ENCODE results near the gene ZKSCAN1.

ZKSCAN1 gene

DNA sequence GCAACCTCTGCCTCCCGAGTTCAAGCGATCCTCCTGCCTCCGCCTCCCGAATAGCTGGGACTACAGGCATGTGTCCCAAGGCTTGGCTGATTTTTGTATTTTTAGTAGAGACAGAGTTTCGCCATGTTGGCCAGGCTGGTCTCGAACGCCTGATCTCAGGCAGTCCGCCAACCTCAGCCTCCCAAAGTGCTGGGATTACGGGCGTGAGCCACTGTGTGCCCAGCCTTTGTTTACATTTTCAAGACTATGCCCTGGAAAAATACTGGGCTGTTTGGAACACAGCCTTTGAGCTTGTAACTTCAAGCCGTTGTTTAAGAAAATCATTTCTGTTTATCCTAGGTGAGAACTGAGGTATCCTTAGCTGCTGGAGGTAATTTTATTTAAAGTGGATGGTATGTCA is 1.9 kb downstream of the ZKSCAN1 start:
- no peak for DNase-seq (ENCODE audit: low spot score)
- Histone ChIP-seq H3K4me3 (peak overlapping the region; percentile 43), H3K27ac (no peak overlapping the region)

DNA sequence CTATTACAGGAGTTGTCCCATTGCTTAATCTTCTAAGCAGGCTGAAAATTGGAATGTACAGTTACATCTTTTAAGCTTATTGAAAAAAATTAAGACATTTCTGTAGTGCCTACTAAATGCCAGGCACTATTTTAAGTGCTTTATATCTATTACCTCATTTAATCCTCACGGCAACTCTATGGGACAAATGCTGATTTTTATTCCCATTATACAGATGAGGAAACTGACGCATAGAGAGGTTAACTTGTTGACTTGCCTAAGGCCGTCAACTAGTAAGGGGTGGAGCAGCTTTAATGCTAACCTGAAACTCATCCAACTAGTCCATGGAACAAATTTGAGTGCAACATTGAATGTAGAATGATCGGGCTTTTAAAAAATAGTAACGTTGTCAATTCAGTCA is 2.5 kb downstream of the ZKSCAN1 start:
- Histone ChIP-seq H3K4me3 (no peak overlapping the region), H3K27ac (no peak overlapping the region)
- TF ChIP-seq, protein P1, sequence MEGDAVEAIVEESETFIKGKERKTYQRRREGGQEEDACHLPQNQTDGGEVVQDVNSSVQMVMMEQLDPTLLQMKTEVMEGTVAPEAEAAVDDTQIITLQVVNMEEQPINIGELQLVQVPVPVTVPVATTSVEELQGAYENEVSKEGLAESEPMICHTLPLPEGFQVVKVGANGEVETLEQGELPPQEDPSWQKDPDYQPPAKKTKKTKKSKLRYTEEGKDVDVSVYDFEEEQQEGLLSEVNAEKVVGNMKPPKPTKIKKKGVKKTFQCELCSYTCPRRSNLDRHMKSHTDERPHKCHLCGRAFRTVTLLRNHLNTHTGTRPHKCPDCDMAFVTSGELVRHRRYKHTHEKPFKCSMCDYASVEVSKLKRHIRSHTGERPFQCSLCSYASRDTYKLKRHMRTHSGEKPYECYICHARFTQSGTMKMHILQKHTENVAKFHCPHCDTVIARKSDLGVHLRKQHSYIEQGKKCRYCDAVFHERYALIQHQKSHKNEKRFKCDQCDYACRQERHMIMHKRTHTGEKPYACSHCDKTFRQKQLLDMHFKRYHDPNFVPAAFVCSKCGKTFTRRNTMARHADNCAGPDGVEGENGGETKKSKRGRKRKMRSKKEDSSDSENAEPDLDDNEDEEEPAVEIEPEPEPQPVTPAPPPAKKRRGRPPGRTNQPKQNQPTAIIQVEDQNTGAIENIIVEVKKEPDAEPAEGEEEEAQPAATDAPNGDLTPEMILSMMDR (IDR thresholded peaks at IDR 0.05): no peak
- DNase-seq (ENCODE audit: low spot score): no peak

More for the DNA sequence above, 1.9 kb downstream of the ZKSCAN1 start:
- TF ChIP-seq, protein P1 (IDR thresholded peaks at IDR 0.05): no peak

DNA sequence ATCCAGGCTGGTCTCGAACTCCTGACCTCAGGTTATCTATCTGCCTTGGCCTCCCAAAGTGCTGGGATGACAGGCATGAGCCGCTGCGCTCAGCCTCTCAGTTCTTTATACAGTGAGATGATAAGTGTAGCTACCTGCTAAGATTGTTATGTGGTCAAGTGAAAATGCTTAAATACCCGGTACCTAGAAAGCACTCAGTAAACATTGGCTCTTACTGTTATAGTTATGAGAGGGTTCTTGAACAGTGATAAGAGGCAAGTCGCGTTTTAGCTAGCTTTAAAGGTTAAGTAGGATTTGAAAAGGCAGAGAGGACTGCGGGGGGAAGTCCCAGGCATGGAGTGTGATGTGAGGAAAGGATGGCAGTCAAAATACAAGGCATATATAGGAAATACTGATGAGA is 4.5 kb downstream of the ZKSCAN1 start:
- Histone ChIP-seq H3K27ac (no peak overlapping the region), H3K4me3 (no peak overlapping the region)
- no peak for DNase-seq (ENCODE audit: low spot score)
- TF ChIP-seq, protein P1 (IDR thresholded peaks at IDR 0.05): no peak

DNA sequence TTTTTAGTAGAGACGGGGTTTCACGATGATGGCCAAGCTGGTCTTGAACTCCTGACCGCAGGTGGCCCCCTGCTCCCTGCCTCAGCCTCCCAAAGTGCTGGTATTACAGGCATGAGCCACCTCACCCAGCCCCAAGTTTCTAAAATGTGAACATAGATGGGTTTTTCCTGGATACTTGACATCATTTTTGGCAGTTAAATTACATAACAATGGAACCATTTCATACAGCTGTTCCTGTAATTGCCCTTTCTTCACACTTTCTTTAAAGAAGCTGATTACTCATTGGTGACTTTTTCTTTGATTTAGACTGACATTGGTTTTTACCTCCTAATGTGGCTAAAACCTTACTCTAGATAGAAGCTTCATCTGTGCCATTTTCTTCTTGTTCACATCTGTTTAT is 5.9 kb downstream of the ZKSCAN1 start:
- H3K27ac ChIP-seq: no peak overlapping the region
- no peak for DNase-seq (ENCODE audit: low spot score)
- TF ChIP-seq, protein P1 (IDR thresholded peaks at IDR 0.05): no peak
- H3K4me3 ChIP-seq: no peak overlapping the region

DNA sequence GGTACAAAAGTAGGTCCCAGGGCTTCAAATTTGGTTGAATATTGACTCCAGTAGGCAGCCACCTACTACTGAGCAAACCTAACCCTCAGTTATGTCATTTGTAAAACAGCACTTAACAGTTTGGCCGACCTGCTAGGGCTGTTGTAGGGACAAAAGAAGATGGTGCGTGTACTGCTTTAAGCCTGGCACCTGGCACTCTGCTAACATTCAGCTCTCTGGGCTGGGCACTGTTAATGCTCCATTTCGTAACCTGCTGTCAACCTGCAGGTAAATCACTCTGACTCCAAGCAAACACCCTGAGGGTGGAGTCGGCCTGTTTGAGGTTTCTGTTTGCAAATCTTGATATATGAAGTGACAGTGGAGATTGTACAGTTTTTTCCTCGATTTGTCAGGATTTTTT is 7.2 kb downstream of the ZKSCAN1 start:
- DNase-seq (ENCODE audit: low spot score): no peak
- H3K4me3 ChIP-seq: no peak overlapping the region
- H3K27ac ChIP-seq: no peak overlapping the region
- TF ChIP-seq, protein P1 (IDR thresholded peaks at IDR 0.05): no peak

DNA sequence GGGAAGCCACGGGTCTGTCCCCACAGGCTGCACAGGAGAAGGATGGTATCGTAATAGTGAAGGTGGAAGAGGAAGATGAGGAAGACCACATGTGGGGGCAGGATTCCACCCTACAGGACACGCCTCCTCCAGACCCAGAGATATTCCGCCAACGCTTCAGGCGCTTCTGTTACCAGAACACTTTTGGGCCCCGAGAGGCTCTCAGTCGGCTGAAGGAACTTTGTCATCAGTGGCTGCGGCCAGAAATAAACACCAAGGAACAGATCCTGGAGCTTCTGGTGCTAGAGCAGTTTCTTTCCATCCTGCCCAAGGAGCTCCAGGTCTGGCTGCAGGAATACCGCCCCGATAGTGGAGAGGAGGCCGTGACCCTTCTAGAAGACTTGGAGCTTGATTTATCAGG is 8.1 kb downstream of the ZKSCAN1 start:
- no peak for DNase-seq (ENCODE audit: low spot score)
- H3K27ac ChIP-seq: no peak overlapping the region
- no peak overlapping the region for H3K4me3 ChIP-seq
- TF ChIP-seq, protein P1 (IDR thresholded peaks at IDR 0.05): no peak

DNA sequence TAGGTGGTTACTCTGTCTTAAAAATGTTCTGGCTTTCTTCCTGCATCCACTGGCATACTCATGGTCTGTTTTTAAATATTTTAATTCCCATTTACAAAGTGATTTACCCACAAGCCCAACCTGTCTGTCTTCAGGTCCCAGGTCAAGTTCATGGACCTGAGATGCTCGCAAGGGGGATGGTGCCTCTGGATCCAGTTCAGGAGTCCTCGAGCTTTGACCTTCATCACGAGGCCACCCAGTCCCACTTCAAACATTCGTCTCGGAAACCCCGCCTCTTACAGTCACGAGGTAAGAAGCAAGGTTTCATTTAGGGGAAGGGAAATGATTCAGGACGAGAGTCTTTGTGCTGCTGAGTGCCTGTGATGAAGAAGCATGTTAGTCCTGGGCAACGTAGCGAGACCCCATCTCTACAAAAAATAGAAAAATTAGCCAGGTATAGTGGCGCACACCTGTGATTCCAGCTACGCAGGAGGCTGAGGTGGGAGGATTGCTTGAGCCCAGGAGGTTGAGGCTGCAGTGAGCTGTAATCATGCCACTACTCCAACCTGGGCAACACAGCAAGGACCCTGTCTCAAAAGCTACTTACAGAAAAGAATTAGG is 8.7 kb downstream of the ZKSCAN1 start:
- no peak for DNase-seq (ENCODE audit: low spot score)
- TF ChIP-seq, protein P1 (IDR thresholded peaks at IDR 0.05): no peak
- H3K27ac ChIP-seq: no peak overlapping the region
- H3K4me3 ChIP-seq: no peak overlapping the region
